GM12878 (cell line): Measurements from ENCODE around the gene NUBPL.

Source experiments
- BHLHE40 ChIP-seq, 2 experiments: fragments of 450-650 bp in 1 of 2; IDR thresholded peaks; 2 replicates each; pipeline ENCODE4 v1.6.1; 2011 to 2017; ENCODE audit warnings: low read depth in 2 of 2, borderline replicate concordance in 1 of 2, improper control_type of control experiment in 1 of 2, low read length in 1 of 2, mild to moderate bottlenecking in 1 of 2
- CTCF ChIP-seq, 3 experiments: IDR thresholded peaks in 2 of 3; conservative IDR thresholded peaks in 1 of 3; 2 replicates each; pipeline ENCODE4 v1.5.1; 2011; ENCODE audit warnings: low read depth in 3 of 3, low read length in 3 of 3, mild to moderate bottlenecking in 3 of 3, control low read depth in 2 of 3, moderate library complexity in 2 of 3, inconsistent platforms in 1 of 3, mixed read lengths in 1 of 3; ENCODE audit not compliant: control insufficient read depth in 2 of 3, insufficient read depth in 1 of 3; ENCODE audit errors: extremely low read depth in 1 of 3
- EZH2 ChIP-seq: IDR thresholded peaks from 2 replicates; pipeline ENCODE4 v1.6.1; 2012; ENCODE audit warnings: low read depth, mild to moderate bottlenecking, control low read depth, inconsistent platforms, low read length, borderline replicate concordance; ENCODE audit not compliant: control insufficient read depth
- GATAD2B ChIP-seq: fragments of 450-650 bp; conservative IDR thresholded peaks from 2 replicates; pipeline ENCODE4 v1.6.1; 2017; ENCODE audit warnings: low read depth, mild to moderate bottlenecking, moderate library complexity
- POLR2A ChIP-seq: IDR thresholded peaks from 2 replicates; pipeline ENCODE4 v1.6.1; 2011; ENCODE audit warnings: low read depth, mild to moderate bottlenecking, low read length
- RCOR1 ChIP-seq: conservative IDR thresholded peaks from 2 replicates; pipeline ENCODE4 v1.6.1; 2012; ENCODE audit warnings: low read depth, low read length, improper control_type of control experiment
- SUZ12 ChIP-seq: fragments of 200-600 bp; sonication (generic); IDR thresholded peaks from one replicate; pipeline ENCODE4 v1.6.1; 2018; ENCODE audit warnings: antibody characterized with exemption, mild to moderate bottlenecking; ENCODE audit not compliant: unreplicated experiment
- ZNF24 ChIP-seq: fragments of 450-650 bp; IDR thresholded peaks from 2 replicates; pipeline ENCODE4 v1.6.1; 2017; ENCODE audit warnings: antibody characterized with exemption, mild to moderate bottlenecking
- ZNF274 ChIP-seq: IDR thresholded peaks from one replicate; pipeline ENCODE4 v1.8.0; 2011; ENCODE audit not compliant: insufficient read length, insufficient read depth
- ZSCAN29 ChIP-seq: fragments of 450-650 bp; IDR thresholded peaks from 2 replicates; pipeline ENCODE4 v1.6.1; 2017; ENCODE audit warnings: mild to moderate bottlenecking, moderate library complexity

- TF ChIP-seq ZSCAN29, result no peak
- TF ChIP-seq SUZ12, result no peak
- no peak for TF ChIP-seq GATAD2B
- no peak for TF ChIP-seq POLR2A
- no peak for TF ChIP-seq CTCF (IDR thresholded peaks at IDR 0.05 in 2 of 3, conservative IDR thresholded peaks at IDR 0.05 in 1 of 3; ENCODE audit: control insufficient read depth in 2 of 3, extremely low read depth in 1 of 3, insufficient read depth in 1 of 3, low read depth in 3 of 3, low read length in 3 of 3)
- no peak for TF ChIP-seq BHLHE40 (IDR thresholded peaks at IDR 0.05; ENCODE audit: borderline replicate concordance in 1 of 2, low read depth in 2 of 2, low read length in 1 of 2)
- no peak for TF ChIP-seq ZNF24
- TF ChIP-seq ZNF274, result no peak
- no peak for TF ChIP-seq RCOR1
- TF ChIP-seq EZH2, result no peak
These were observed 156.3 kb downstream of the NUBPL start for GRCh38 chr14:31717294-31718085.
